GM12892 (cell line): ENCODE data around the gene HMSD.

ENCODE experiments used
- DNase-seq: peaks from one replicate; pipeline ENCODE4 v3.0.0; 2011; ENCODE audit not compliant: insufficient read length
- FAIRE-seq: peaks from 2 replicates; lab custom pipeline; 2011; peaks lifted over from hg19 to GRCh38; lab: Jason Lieb, UNC
- POLR2A ChIP-seq: IDR thresholded peaks from 2 replicates; pipeline ENCODE4 v1.6.1; 2011; ENCODE audit warnings: low read depth, low read length, control low read depth
- POLR2AphosphoS5 ChIP-seq: IDR thresholded peaks from 2 replicates; pipeline ENCODE4 v1.6.1; 2011; ENCODE audit warnings: low read depth, low read length, control low read depth
- TAF1 ChIP-seq: IDR thresholded peaks from 2 replicates; pipeline ENCODE4 v1.6.1; 2011; ENCODE audit warnings: low read depth, mild to moderate bottlenecking, control low read depth, low read length, borderline replicate concordance

HMSD gene

GRCh38 chr18:64009305-64009704 is 60.2 kb downstream of the HMSD start:
- TF ChIP-seq TAF1 (no peak), POLR2AphosphoS5 (no peak), POLR2A (no peak)
- DNase-seq (no peak), FAIRE-seq (no peak)
